Panc1 (cell line): Measurements from ENCODE around the gene DAZAP1. TPM values are rescaled to one million over a fixed set of nuclear protein-coding genes. Genes with fewer than 3 reads are reported as not detected.

Experiments
- ATAC-seq: fragments of 200-7000 bp; cut with Tn5 transposase; 2 replicates; pipeline ENCODE4 v1.9.1; 2020; ENCODE audit warnings: mild to moderate bottlenecking, moderate library complexity
- BruUV-seq: library from RNA; stranded (reverse); fragments of 400-500 nt; replicated peaks from 2 replicates; lab custom pipeline; 2021; lab: Mats Ljungman, UMichigan
- CTCF ChIA-PET: fragments of 300-600 bp; sonication (Branson Sonifier 250); formaldehyde crosslinking; loops from one replicate; lab custom pipeline; 2022; ENCODE audit warnings: antibody characterized with exemption; lab: Charles Lee
- POLR2A ChIA-PET: fragments of 300-600 bp; sonication (Branson Sonifier 250); formaldehyde crosslinking; loops from one replicate; lab custom pipeline; 2022; ENCODE audit warnings: antibody characterized with exemption; lab: Charles Lee
- DNase-seq: peaks from one replicate; pipeline ENCODE4 v3.0.0-alpha.2; 2010; ENCODE audit warnings: low read depth, low spot score
- H3K27ac ChIP-seq: 2 replicates; pipeline ENCODE4 v1.5.1; 2011; ENCODE audit warnings: mild to moderate bottlenecking, low read length, inconsistent platforms
- H3K27me3 ChIP-seq: fragments of 200-500 bp; sonication (Bioruptor generic); 2 replicates; pipeline ENCODE4 v1.6.0; 2014; ENCODE audit warnings: low read length, inconsistent platforms; ENCODE audit not compliant: control insufficient read depth, insufficient read depth
- H3K36me3 ChIP-seq: fragments of 200-500 bp; sonication (Bioruptor generic); 2 replicates; pipeline ENCODE4 v1.5.1; 2014; ENCODE audit warnings: inconsistent platforms, mild to moderate bottlenecking, low read length, moderate library complexity; ENCODE audit not compliant: control insufficient read depth, insufficient read depth
- H3K4me1 ChIP-seq: 2 replicates; pipeline ENCODE4 v1.5.1; 2011; ENCODE audit warnings: inconsistent platforms, mild to moderate bottlenecking, low read length, moderate library complexity; ENCODE audit not compliant: control insufficient read depth, insufficient read depth
- H3K4me3 ChIP-seq, 2 experiments: 2 replicates each; pipeline ENCODE4 v1.5.1; 2011 to 2012; ENCODE audit warnings: low read depth in 2 of 2, low read length in 2 of 2, mild to moderate bottlenecking in 2 of 2, inconsistent platforms in 1 of 2, moderate library complexity in 1 of 2
- H3K9me3 ChIP-seq: fragments of 200-500 bp; sonication (Bioruptor generic); 2 replicates; pipeline ENCODE4 v1.5.1; 2014; ENCODE audit warnings: low read depth, mild to moderate bottlenecking, inconsistent platforms, low read length, moderate library complexity; ENCODE audit not compliant: control insufficient read depth, insufficient read depth
- CTCF ChIP-seq: fragments of 450-650 bp; IDR thresholded peaks from 2 replicates; pipeline ENCODE4 v1.5.1; 2017; ENCODE audit warnings: mild to moderate bottlenecking
- POLR2AphosphoS5 ChIP-seq: IDR thresholded peaks from 2 replicates; pipeline ENCODE4 v1.6.1; 2012; ENCODE audit warnings: mild to moderate bottlenecking, low read depth, low read length, moderate library complexity
- REST ChIP-seq, 2 experiments: IDR thresholded peaks; 2 replicates each; pipeline ENCODE4 v1.6.1; 2011 to 2012; ENCODE audit warnings: low read depth in 2 of 2, control low read depth in 1 of 2, low read length in 1 of 2, mild to moderate bottlenecking in 1 of 2, moderate library complexity in 1 of 2; ENCODE audit not compliant: insufficient read depth in 1 of 2
- SIN3A ChIP-seq: IDR thresholded peaks from 2 replicates; pipeline ENCODE4 v1.6.1; 2012; ENCODE audit warnings: low read depth, mild to moderate bottlenecking, low read length, moderate library complexity, borderline replicate concordance; ENCODE audit not compliant: insufficient read depth
- TCF7L2 ChIP-seq: IDR thresholded peaks from 2 replicates; pipeline ENCODE4 v1.6.1; 2011; ENCODE audit warnings: mild to moderate bottlenecking, low read depth, low read length, inconsistent platforms
- in situ Hi-C: cut with HindIII; loops from 2 replicates; pipeline ENCODE4 v1.10.0; 2016; ENCODE audit warnings: low sequenced_read_pairs, low pct_unique_long_range_greater_than_20kb
- intact Hi-C: fragments of 100-400 bp; cut with micrococcal nuclease; formaldehyde crosslinking; loops from one replicate; pipeline ENCODE4 v1.10.0; 2022; ENCODE audit not compliant: unreplicated experiment
- total RNA-seq: library from RNA; stranded (reverse); gene quantifications from one replicate; pipeline ENCODE4 v1.2.1, GENCODE V29; 2021; ENCODE audit not compliant: unreplicated experiment

The DAZAP1 gene
- total RNA-seq, 1 experiment from 2014 or later = 195 TPM

- no peaks in the 10 kb centered on the region for H3K9me3 ChIP-seq
- H3K36me3 ChIP-seq = no peaks in the 10 kb centered on the region
- CTCF ChIA-PET = no interaction called here
- no peaks in the 10 kb centered on the region for H3K27me3 ChIP-seq
- TF ChIP-seq CTCF (no peak), POLR2AphosphoS5 (no peak), SIN3A (no peak), TCF7L2 (no peak), REST (IDR thresholded peaks at IDR 0.05; ENCODE audit: insufficient read depth in 1 of 2, low read depth in 2 of 2, low read length in 1 of 2) (no peak)
- no peak overlapping the region for H3K4me3 ChIP-seq
- DNase-seq (no peak), ATAC-seq (no peak)
- H3K27ac ChIP-seq = no peak overlapping the region
- intact Hi-C loops (no loop called here), in situ Hi-C loops (no loop called here)
- POLR2A ChIA-PET = interaction anchor here (0.6 kb wide), 1 partner anchor 15 kb away, joined by 6 read pairs; no protein-coding TSS in a partner anchor
- H3K4me1 ChIP-seq = peaks cover 3% of the 10 kb centered on the region
- BruUV-seq = no TSS peak
Measured at GRCh38 chr19:1472231-1473084, 65.1 kb downstream of the DAZAP1 start.

GRCh38 chr19:1473085-1473851 is 65.9 kb downstream of the DAZAP1 start:
- H3K4me3 ChIP-seq = no peak overlapping the region
- ChIA-PET POLR2A (no interaction called here), CTCF (no interaction called here)
- BruUV-seq = no TSS peak
- no peak for TF ChIP-seq SIN3A
- TF ChIP-seq POLR2AphosphoS5 = no peak
- TF ChIP-seq REST (IDR thresholded peaks at IDR 0.05; ENCODE audit: insufficient read depth in 1 of 2, low read depth in 2 of 2, low read length in 1 of 2) = no peak
- no peak for TF ChIP-seq TCF7L2
- no peak for TF ChIP-seq CTCF
- no peaks in the 10 kb centered on the region for H3K27me3 ChIP-seq
- H3K4me1 ChIP-seq = peaks cover 4% of the 10 kb centered on the region
- in situ Hi-C loops = no loop called here
- intact Hi-C loops = no loop called here
- DNase-seq (no peak), ATAC-seq (peak; percentile 12; the same call in 1 of the 2 replicates)
- no peaks in the 10 kb centered on the region for H3K36me3 ChIP-seq
- no peak overlapping the region for H3K27ac ChIP-seq
- H3K9me3 ChIP-seq = no peaks in the 10 kb centered on the region
